Measurements from ENCODE around the gene HAT1. TPM values are rescaled to one million over a fixed set of nuclear protein-coding genes. Genes with fewer than 3 reads are reported as not detected.

Gene HAT1
- total RNA-seq, 2 donors from 2014 or later, result 17.3 to 25.3 TPM

GRCh38 chr2:171939058-171939742, 16.9 kb downstream of the HAT1 start:
- Histone ChIP-seq H3K27me3 (replicated peaks; ENCODE audit: insufficient read depth) (no peaks in the 10 kb centered on the region), H3K4me3 (no peak overlapping the region), H3K4me1 (ENCODE audit: control insufficient read depth in 1 of 2, low read depth in 2 of 2) (no peaks in the 10 kb centered on the region), H3K27ac (no peak overlapping the region), H3K36me3 (peaks cover 7% of the 10 kb centered on the region), H3K9me3 (no peaks in the 10 kb centered on the region)
- no peak for TF ChIP-seq CTCF (IDR thresholded peaks at IDR 0.05)
- ATAC-seq (ENCODE audit: insufficient number of reproducible peaks, low FRiP score, low read depth), result no peak
- no peak for DNase-seq (ENCODE audit: low spot score)

GRCh38 chr2:171939743-171940071, 17.4 kb downstream of the HAT1 start:
- ATAC-seq (ENCODE audit: insufficient number of reproducible peaks, low FRiP score, low read depth) (no peak), DNase-seq (ENCODE audit: low spot score) (no peak)
- peaks cover 7% of the 10 kb centered on the region for H3K36me3 ChIP-seq
- H3K27ac ChIP-seq, result no peak overlapping the region
- H3K9me3 ChIP-seq, result no peaks in the 10 kb centered on the region
- no peak for TF ChIP-seq CTCF (IDR thresholded peaks at IDR 0.05)
- H3K27me3 ChIP-seq (replicated peaks; ENCODE audit: insufficient read depth), result no peaks in the 10 kb centered on the region
- H3K4me3 ChIP-seq, result no peak overlapping the region
- H3K4me1 ChIP-seq (ENCODE audit: control insufficient read depth in 1 of 2, low read depth in 2 of 2), result no peaks in the 10 kb centered on the region

GRCh38 chr2:171941316-171941699, 19.0 kb downstream of the HAT1 start:
- Histone ChIP-seq H3K36me3 (peaks cover 7% of the 10 kb centered on the region), H3K27ac (no peak overlapping the region), H3K27me3 (replicated peaks; ENCODE audit: insufficient read depth) (no peaks in the 10 kb centered on the region), H3K9me3 (no peaks in the 10 kb centered on the region), H3K4me3 (no peak overlapping the region), H3K4me1 (ENCODE audit: control insufficient read depth in 1 of 2, low read depth in 2 of 2) (no peaks in the 10 kb centered on the region)
- DNase-seq (ENCODE audit: low spot score) (no peak), ATAC-seq (ENCODE audit: insufficient number of reproducible peaks, low FRiP score, low read depth) (no peak)
- TF ChIP-seq CTCF (IDR thresholded peaks at IDR 0.05), result no peak

- no peak for ATAC-seq (ENCODE audit: insufficient number of reproducible peaks, low FRiP score, low read depth)
- no peaks in the 10 kb centered on the region for H3K4me1 ChIP-seq (ENCODE audit: control insufficient read depth in 1 of 2, low read depth in 2 of 2)
- peaks cover 4% of the 10 kb centered on the region for H3K36me3 ChIP-seq
- no peak overlapping the region for H3K27ac ChIP-seq
- no peaks in the 10 kb centered on the region for H3K27me3 ChIP-seq (replicated peaks; ENCODE audit: insufficient read depth)
- no peak for DNase-seq (ENCODE audit: low spot score)
- no peaks in the 10 kb centered on the region for H3K9me3 ChIP-seq
- no peak overlapping the region for H3K4me3 ChIP-seq
- no peak for TF ChIP-seq CTCF (IDR thresholded peaks at IDR 0.05)
Measured at GRCh38 chr2:171943869-171944268, 21.6 kb downstream of the HAT1 start.

GRCh38 chr2:171952276-171952675, 30.0 kb downstream of the HAT1 start:
- Histone ChIP-seq H3K27ac (no peak overlapping the region), H3K4me3 (no peak overlapping the region), H3K9me3 (no peaks in the 10 kb centered on the region), H3K4me1 (ENCODE audit: control insufficient read depth in 1 of 2, low read depth in 2 of 2) (peaks cover 0 to 3% of the 10 kb centered on the region in 2 donors), H3K36me3 (no peaks in the 10 kb centered on the region), H3K27me3 (replicated peaks; ENCODE audit: insufficient read depth) (no peaks in the 10 kb centered on the region)
- ATAC-seq (ENCODE audit: insufficient number of reproducible peaks, low FRiP score, low read depth) (no peak), DNase-seq (ENCODE audit: low spot score) (no peak)
- TF ChIP-seq CTCF (IDR thresholded peaks at IDR 0.05), result no peak

Measured in thoracic aorta (tissue), 2 donors.